ENCODE data around the gene GPRC5A. TPM values are rescaled to one million over a fixed set of nuclear protein-coding genes. Genes with fewer than 3 reads are reported as not detected.

The GPRC5A gene
- total and polyA plus RNA-seq, 10 of the 15 experiments (the other 5 are each of a cell fraction or from before 2014, with no cell fraction given): 0.10 to 2.8 (median 1.1) TPM

- RAD21 ChIA-PET (ENCODE audit: unreplicated experiment): no interaction called here
- no peak for ATAC-seq
- no peak for DNase-seq (ENCODE audit: low read depth, low spot score)
- Histone ChIP-seq H3K36me3 (ENCODE audit: control insufficient read depth in 2 of 2, insufficient read depth in 2 of 2, low read length in 1 of 2) (no peaks in the 10 kb centered on the region), H3K27ac (ENCODE audit: control insufficient read depth, insufficient read depth) (no peak overlapping the region), H2AFZ (ENCODE audit: control insufficient read depth, low read depth, low read length) (no peak overlapping the region), H3K79me2 (ENCODE audit: control insufficient read depth, insufficient read depth, low read length) (no peaks in the 10 kb centered on the region), H3K9ac (ENCODE audit: control insufficient read depth, insufficient read depth, low read length) (no peak overlapping the region), H3K9me3 (replicated peaks; ENCODE audit: control insufficient read depth, insufficient read depth, low read length) (no peaks in the 10 kb centered on the region), H3K4me1 (ENCODE audit: control insufficient read depth, insufficient read depth, low read length) (no peaks in the 10 kb centered on the region), H4K20me1 (ENCODE audit: control insufficient read depth, insufficient read depth) (no peaks in the 10 kb centered on the region), H3K4me2 (ENCODE audit: control insufficient read depth, insufficient read depth) (no peak overlapping the region), H3K4me3 (no peak overlapping the region), H3K27me3 (replicated peaks in 1 of 2; ENCODE audit: control insufficient read depth in 2 of 2, insufficient read depth in 2 of 2, low read length in 1 of 2) (no peaks in the 10 kb centered on the region)
- CTCF ChIA-PET: no interaction called here
- WGBS (ENCODE audit: insufficient coverage, insufficient replicate concordance, low lambda C conversion rate, missing lambda C conversion rate): 78% methylated on average over 6 of the region's 6 CpGs
- no peak for TF ChIP-seq PKNOX1 (IDR thresholded peaks at IDR 0.05)
- TF ChIP-seq SREBF2 (IDR thresholded peaks at IDR 0.05; ENCODE audit: low read length): no peak
- TF ChIP-seq POLR2AphosphoS2 (IDR thresholded peaks at IDR 0.05; ENCODE audit: low read depth, low read length): no peak
- no peak for TF ChIP-seq BCL3 (IDR thresholded peaks at IDR 0.05; ENCODE audit: borderline replicate concordance, insufficient read depth, low read depth, low read length, poor library complexity, severe bottlenecking)
- no peak for TF ChIP-seq PML (IDR thresholded peaks at IDR 0.05; ENCODE audit: low read length)
- no peak for TF ChIP-seq MEF2B (IDR thresholded peaks at IDR 0.05; ENCODE audit: partially characterized antibody, poor library complexity, severe bottlenecking)
- in situ Hi-C loops (cut with MboI): no loop called here
- SMC1A ChIA-PET (ENCODE audit: uncharacterized antibody, unreplicated experiment): interaction anchor here (0.7 kb wide), 1 partner anchor 133 kb away, joined by 4 read pairs; no protein-coding TSS in a partner anchor
- no peak for FAIRE-seq
- intact Hi-C loops (cut with micrococcal nuclease; ENCODE audit: unreplicated experiment): no loop called here
- BruUV-seq (replicated peaks): no TSS peak
- POLR2A ChIA-PET: no interaction called here
Measured at GRCh38 chr12:12954878-12955625, 63.7 kb downstream of the GPRC5A start.

All from GM12878 (cell line).